GM12891 (cell line): Measurements from ENCODE around the gene PHKA1.
"Not testable (repeated sequence)": the region's sequence is repeated elsewhere in the genome, so short reads cannot be mapped to it uniquely, and the experiment has no call there.

Source experiments
- DNase-seq: peaks from one replicate; pipeline ENCODE4 v3.0.0; 2011; ENCODE audit warnings: low spot score; ENCODE audit not compliant: insufficient read length
- FAIRE-seq: peaks from 2 replicates; lab custom pipeline; 2011; peaks lifted over from hg19 to GRCh38; lab: Jason Lieb, UNC
- PAX5 ChIP-seq: IDR thresholded peaks from 2 replicates; pipeline ENCODE4 v1.6.1; 2011; ENCODE audit warnings: low read length, moderate library complexity, mild to moderate bottlenecking; ENCODE audit not compliant: insufficient read depth, severe bottlenecking
- POLR2A ChIP-seq: IDR thresholded peaks from 2 replicates; pipeline ENCODE4 v1.6.1; 2011; ENCODE audit warnings: low read depth, low read length, control low read depth
- POLR2AphosphoS5 ChIP-seq: IDR thresholded peaks from 2 replicates; pipeline ENCODE4 v1.6.1; 2011; ENCODE audit warnings: low read depth, low read length, control low read depth
- POU2F2 ChIP-seq: IDR thresholded peaks from 2 replicates; pipeline ENCODE4 v1.6.1; 2011; ENCODE audit warnings: low read depth, mild to moderate bottlenecking, control low read depth, low read length, moderate library complexity
- SPI1 ChIP-seq: IDR thresholded peaks from 2 replicates; pipeline ENCODE4 v1.6.1; 2011; ENCODE audit warnings: low read depth, low read length, control low read depth
- TAF1 ChIP-seq: IDR thresholded peaks from 2 replicates; pipeline ENCODE4 v1.6.1; 2011; ENCODE audit warnings: low read depth, low read length, control low read depth

PHKA1 gene

DNA sequence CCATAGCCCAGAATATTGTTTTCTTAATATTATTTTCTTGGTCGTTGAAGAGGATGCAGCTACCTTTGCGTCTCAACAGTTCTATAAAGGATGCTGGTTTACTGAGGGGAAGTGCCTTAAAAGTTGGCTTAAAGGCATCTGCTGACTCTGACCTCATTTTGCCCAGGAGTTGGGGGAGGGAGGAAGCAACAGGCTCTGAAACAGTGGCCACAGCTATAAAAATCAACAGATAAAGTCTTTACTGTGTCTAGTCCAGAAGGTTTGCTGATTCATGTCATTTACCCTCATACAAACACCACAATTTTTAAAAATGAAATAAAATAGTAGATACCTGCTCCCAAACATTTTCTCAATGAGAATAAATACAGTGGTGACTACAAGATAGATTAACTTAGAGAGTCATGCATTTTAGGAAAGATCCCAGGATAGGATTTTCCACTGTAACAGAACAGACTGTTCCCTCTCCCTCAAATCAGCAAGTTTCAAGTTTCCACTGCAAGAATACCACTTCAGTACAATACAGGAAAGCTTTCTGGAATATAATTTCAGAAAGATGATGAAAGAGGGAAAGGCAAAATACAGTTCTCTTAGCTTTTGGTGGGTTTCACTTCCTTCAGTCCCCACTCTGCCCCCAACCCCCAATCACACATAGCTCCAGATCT is 1.9 kb downstream of the PHKA1 start:
- FAIRE-seq: no peak
- DNase-seq: no peak

DNA sequence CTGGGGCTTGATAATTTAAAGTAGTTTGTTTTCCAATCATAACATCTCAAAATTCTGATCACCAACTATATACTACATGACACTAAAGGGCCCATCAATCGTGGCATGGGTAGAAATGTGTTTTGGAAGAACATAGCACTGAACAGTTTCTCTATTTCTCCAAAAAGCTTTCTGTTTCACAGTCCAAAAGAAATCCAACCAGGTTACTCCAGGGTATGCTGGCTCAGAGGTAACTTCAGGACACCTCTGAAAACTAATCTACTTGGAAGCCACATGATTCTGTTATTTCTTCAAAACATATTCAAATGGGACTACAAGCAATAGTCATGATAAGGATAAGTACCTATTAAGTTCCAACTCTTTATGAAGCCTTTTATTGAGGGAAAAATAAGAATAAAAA is 8.3 kb downstream of the PHKA1 start:
- TF ChIP-seq POLR2A (no peak), POLR2AphosphoS5 (no peak), PAX5 (no peak), SPI1 (no peak), TAF1 (no peak), POU2F2 (no peak)
- FAIRE-seq: no peak

More for the DNA sequence above, 1.9 kb downstream of the PHKA1 start:
- TF ChIP-seq POLR2A: no peak

DNA sequence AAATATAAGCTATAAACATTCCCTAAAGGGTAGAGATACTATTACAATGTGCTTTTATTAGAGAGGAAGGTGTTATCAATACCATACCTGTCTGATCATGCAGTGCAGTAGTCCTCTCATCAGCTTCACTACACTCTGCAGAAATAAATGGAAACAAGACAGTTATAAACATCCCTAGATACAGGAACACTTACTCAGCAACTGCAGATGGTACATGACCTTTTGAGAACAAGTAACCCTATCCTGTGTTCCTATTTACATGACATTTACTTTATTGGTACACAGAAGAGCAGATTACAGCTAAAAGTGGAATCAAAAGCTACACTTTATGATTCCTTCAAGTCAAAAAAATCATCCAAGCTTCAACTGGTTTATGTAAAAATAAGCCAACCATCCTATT is 9.0 kb downstream of the PHKA1 start:
- TF ChIP-seq POLR2AphosphoS5 (no peak), PAX5 (no peak), TAF1 (no peak), SPI1 (no peak), POLR2A (no peak), POU2F2 (no peak)
- no peak for FAIRE-seq
- no peak for DNase-seq

More for the DNA sequence above, 8.3 kb downstream of the PHKA1 start:
- DNase-seq: no peak

DNA sequence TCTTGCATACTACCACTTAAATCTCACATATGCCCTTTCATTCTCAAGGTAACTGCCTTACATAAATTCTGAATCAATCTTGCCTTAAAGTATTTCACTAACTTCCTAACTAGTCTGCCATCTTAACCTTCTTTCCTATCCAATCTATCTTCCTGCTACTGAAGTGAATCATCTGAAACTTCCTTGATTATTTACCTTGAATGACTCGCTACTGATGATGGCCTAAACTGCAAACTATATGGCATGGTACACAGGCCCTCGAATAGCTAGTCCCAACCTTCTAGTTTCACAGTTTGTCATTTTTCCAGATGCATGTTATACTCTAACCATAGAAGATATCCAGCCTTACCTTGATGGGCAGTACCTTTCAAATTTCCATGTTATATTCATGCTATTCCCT is 19.9 kb downstream of the PHKA1 start:
- TF ChIP-seq SPI1: no peak
- no peak for TF ChIP-seq PAX5
- no peak for DNase-seq
- no peak for FAIRE-seq

DNA sequence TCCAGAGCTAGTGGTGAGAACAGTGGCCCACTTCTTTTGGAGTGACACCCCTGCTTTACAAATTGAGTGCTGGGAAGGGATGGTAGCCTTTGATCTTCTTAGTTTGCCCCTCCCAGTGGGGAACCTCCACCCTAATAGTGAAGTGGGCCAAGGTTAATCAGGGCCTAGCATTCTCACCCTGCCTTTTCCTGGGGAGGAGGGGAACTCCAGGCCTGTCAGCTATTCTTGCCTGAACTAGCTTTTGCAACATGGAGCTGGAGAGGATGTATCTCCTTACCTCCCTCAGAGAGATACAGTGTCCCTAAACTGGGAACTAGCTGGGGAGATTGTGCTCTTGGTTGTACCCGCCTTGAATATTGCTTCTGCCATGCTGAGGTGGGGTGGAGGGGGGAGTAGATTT is 20.6 kb downstream of the PHKA1 start:
- DNase-seq: no peak
- TF ChIP-seq POLR2A: no peak
- TF ChIP-seq TAF1: no peak
- no peak for TF ChIP-seq PAX5
- TF ChIP-seq POU2F2: no peak
- no peak for TF ChIP-seq POLR2AphosphoS5
- no peak for TF ChIP-seq SPI1
- FAIRE-seq: no peak

DNA sequence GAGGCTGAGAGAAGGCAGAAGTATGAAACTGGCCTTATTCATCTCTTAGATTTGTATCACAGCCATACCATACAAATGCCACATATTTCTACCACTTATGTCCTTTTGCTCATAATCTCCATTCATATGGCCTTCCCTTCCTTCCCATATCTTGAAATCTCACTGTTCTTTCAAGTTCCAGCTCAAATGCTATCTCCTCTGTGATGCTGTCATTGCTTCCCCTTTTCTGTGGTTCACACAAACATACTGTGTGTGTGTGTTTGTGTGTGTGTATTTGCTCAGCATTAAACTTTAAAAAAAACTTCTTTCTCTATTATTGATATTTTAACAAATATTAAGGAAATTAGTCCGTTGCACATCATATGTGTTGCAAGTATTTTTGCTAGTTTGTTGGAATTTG is 26.7 kb downstream of the PHKA1 start:
- FAIRE-seq: no peak
- no peak for TF ChIP-seq TAF1
- no peak for TF ChIP-seq POLR2AphosphoS5
- TF ChIP-seq PAX5: no peak
- TF ChIP-seq SPI1: no peak
- no peak for TF ChIP-seq POU2F2
- TF ChIP-seq POLR2A: no peak
- no peak for DNase-seq

DNA sequence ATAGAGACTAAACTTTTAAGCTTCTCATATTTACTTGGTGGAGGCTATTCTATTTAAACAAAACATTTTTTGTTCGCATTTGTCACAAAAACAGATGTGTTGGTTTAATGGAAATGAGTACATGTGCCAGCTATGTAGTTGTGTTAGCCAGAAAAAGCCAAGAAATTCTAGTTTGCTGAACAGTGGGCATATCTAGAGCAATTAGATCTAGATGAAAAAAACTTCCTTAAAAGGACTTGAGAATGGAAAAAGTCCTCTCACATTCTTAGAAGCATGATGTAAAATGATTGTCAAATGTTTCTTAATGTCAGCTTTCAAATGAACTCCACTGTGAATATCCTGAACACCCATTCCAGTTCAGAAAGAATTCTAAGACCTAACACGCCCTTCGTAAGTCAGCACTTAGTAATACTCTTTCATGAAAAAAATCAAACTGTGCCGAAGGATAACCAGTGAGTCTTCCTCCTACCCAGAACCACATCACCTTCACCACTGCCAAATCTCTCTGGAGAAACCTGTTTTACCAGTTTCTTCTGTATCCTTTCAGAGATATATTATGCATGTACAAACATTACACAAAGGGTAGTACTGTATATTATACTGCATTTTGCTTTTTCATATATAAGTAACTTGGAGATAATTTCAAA is 28.2 kb downstream of the PHKA1 start:
- DNase-seq: no peak
- no peak for TF ChIP-seq POLR2A
- no peak for TF ChIP-seq PAX5
- TF ChIP-seq POU2F2: no peak
- no peak for TF ChIP-seq TAF1
- no peak for TF ChIP-seq POLR2AphosphoS5
- TF ChIP-seq SPI1: no peak
- no peak for FAIRE-seq

DNA sequence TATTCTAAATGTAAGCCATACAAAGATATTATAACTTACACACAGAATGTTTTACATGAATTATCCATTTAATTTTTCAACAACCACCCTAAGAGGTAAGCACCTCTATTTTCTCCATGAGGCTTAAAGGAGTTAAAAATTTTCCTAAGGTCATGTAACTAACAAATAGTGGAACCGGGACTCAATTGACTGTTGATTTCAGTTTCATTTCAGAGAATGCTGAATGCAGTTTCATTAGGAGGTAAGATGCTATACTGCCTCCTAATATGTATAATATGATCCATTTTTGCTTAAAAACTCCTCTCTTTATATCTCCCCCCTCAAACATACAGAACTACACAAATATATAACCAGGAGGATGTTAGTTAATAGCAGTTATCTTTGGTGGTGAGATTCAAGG is 29.1 kb downstream of the PHKA1 start:
- DNase-seq: no peak
- FAIRE-seq: no peak
- TF ChIP-seq TAF1: no peak
- TF ChIP-seq POU2F2: no peak
- no peak for TF ChIP-seq SPI1
- no peak for TF ChIP-seq PAX5
- no peak for TF ChIP-seq POLR2A
- no peak for TF ChIP-seq POLR2AphosphoS5

DNA sequence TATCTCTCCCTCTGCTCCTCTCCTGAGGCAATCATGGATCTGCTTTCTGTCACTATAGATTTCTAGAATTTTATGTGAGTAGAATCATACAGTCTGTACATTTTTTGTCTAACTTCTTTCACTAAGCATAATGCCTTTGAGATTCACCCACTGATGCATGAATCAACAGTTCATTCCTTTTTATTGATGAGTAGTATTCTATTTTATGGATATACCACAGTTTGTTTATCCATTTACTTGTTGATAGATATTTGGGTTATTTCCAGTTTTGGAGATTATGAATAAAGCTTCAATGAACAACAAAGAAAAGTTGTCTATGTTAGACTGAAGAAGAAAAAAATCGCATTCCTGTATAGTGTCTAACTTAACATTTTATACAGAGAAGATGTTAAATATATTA is 30.5 kb downstream of the PHKA1 start:
- DNase-seq (no peak), FAIRE-seq (no peak)
- no peak for TF ChIP-seq POLR2AphosphoS5
- TF ChIP-seq TAF1: no peak
- TF ChIP-seq POU2F2: no peak
- TF ChIP-seq PAX5: no peak
- no peak for TF ChIP-seq POLR2A
- TF ChIP-seq SPI1: no peak

DNA sequence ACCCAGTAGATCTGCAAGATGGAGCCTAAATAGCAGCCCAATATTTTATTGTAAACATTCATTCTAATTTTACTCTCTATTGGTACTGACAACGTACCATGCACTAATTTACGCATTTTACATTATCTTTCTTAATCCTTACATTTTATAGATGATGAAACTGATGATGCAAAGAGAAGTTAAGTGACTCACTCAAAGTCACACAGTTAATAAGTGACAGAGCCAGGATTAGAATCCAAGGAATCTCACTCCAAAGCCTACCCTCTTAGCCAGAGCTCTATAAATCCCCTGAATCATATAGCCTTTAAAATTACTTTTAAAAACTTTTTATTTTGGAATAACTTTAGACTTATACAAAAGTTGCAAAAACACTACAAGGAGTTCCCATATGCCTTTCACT is 37.6 kb downstream of the PHKA1 start:
- no peak for DNase-seq
- TF ChIP-seq POLR2AphosphoS5: no peak
- no peak for TF ChIP-seq SPI1
- TF ChIP-seq TAF1: no peak
- no peak for TF ChIP-seq POU2F2
- FAIRE-seq: no peak

DNA sequence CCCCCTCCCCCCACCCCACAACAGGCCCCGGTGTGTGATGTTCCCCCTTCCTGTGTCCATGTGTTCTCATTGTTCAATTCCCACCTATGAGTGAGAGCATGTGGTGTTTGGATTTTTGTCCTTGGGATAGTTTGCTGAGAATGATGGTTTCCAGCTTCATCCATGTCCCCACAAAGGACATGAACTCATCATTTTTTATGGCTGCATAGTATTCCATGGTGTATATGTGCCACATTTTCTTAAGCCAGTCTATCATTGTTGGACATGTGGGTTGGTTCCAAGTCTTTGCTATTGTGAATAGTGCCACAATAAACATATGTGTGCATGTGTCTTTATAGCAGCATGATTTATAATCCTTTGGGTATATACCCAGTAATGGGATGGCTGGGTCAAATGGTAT is 40.2 kb downstream of the PHKA1 start:
- FAIRE-seq, DNase-seq: not testable (repeated sequence)

DNA sequence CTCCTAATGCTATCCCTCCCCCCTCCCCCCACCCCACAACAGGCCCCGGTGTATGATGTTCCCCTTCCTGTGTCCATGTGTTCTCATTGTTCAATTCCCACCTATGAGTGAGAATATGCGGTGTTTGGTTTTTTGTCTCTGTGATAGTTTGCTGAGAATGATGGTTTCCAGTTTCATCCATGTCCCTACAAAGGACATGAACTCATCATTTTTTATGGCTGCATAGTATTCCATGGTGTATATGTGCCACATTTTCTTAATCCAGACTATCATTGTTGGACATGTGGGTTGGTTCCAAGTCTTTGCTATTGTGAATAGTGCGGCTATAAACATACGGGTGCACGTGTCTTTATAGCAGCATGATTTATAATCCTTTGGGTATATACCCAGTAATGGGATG is 44.6 kb downstream of the PHKA1 start:
- FAIRE-seq, DNase-seq: not testable (repeated sequence)
